A549 (cell line): ENCODE results near the gene FRG2C.
"Not testable (repeated sequence)": the region's sequence is repeated elsewhere in the genome, so short reads cannot be mapped to it uniquely, and the experiment has no call there.

Experiments
- BHLHE40 ChIP-seq: IDR thresholded peaks from 2 replicates; pipeline ENCODE4 v1.6.1; 2012; ENCODE audit warnings: low read depth, low read length, inconsistent platforms
- CTCF ChIP-seq: fragments of >200 bp; sonication (Bioruptor Twin); formaldehyde crosslinking; IDR thresholded peaks from 3 replicates; pipeline ENCODE4 v1.5.1; 2016
- E2F6 ChIP-seq: IDR thresholded peaks from 2 replicates; pipeline ENCODE4 v1.6.1; 2012; ENCODE audit warnings: low read depth, borderline replicate concordance
- ELK1 ChIP-seq: fragments of 150-350 bp; IDR thresholded peaks from 2 replicates; pipeline ENCODE4 v1.6.1; 2014; ENCODE audit warnings: low read depth, mild to moderate bottlenecking, low read length
- EP300 ChIP-seq, 2 experiments: fragments of >200 bp; sonication (Bioruptor Twin); formaldehyde crosslinking; IDR thresholded peaks; 2 replicates in 1 of 2; 3 replicates in 1 of 2; pipeline ENCODE4 v1.6.1; 2016 to 2017
- FOSL2 ChIP-seq, 2 experiments: fragments of 450-650 bp in 1 of 2; fragments of >200 bp in 1 of 2; sonication (Bioruptor Twin) in 1 of 2; formaldehyde crosslinking; IDR thresholded peaks; 2 replicates each; pipeline versions ENCODE4 v1.5.0 to v1.6.1; 2016 to 2020; ENCODE audit warnings: mild to moderate bottlenecking in 1 of 2, moderate library complexity in 1 of 2
- KDM1A ChIP-seq: fragments of 200-600 bp; sonication (generic); IDR thresholded peaks from 2 replicates; pipeline ENCODE4 v1.6.1; 2016; ENCODE audit warnings: low read depth, mild to moderate bottlenecking
- KDM5A ChIP-seq: fragments of 200-600 bp; sonication (generic); IDR thresholded peaks from 2 replicates; pipeline ENCODE4 v1.6.1; 2016; ENCODE audit warnings: antibody characterized with exemption, mild to moderate bottlenecking
- MYC ChIP-seq: IDR thresholded peaks from 2 replicates; pipeline ENCODE4 v1.6.1; 2012; ENCODE audit warnings: mild to moderate bottlenecking, inconsistent platforms, low read length, improper control_type of control experiment, borderline replicate concordance
- POLR2A ChIP-seq: IDR thresholded peaks from 2 replicates; pipeline ENCODE4 v1.6.1; 2012; ENCODE audit warnings: mild to moderate bottlenecking, low read length
- REST ChIP-seq: fragments of 200-600 bp; sonication (generic); IDR thresholded peaks from 2 replicates; pipeline ENCODE4 v1.6.1; 2016; ENCODE audit warnings: antibody characterized with exemption, mild to moderate bottlenecking, moderate library complexity
- SMC3 ChIP-seq: fragments of >200 bp; sonication (Bioruptor Twin); formaldehyde crosslinking; IDR thresholded peaks from 3 replicates; pipeline ENCODE4 v1.6.1; 2018; ENCODE audit warnings: inconsistent platforms
- SREBF2 ChIP-seq: fragments of 450-650 bp; IDR thresholded peaks from 2 replicates; pipeline ENCODE4 v1.6.1; 2014; ENCODE audit warnings: mild to moderate bottlenecking, moderate library complexity
- USF2 ChIP-seq: fragments of 450-650 bp; IDR thresholded peaks from 2 replicates; pipeline ENCODE4 v1.6.1; 2014; ENCODE audit warnings: antibody characterized with exemption

GRCh38 chr3:75618666-75619305 is 45.3 kb upstream of the FRG2C start:
- TF ChIP-seq USF2; SMC3; ELK1; CTCF; SREBF2; KDM1A; MYC; POLR2A; KDM5A; BHLHE40; E2F6; REST; FOSL2 (IDR thresholded peaks at IDR 0.05); FOSL2 (CRISPR knock-in tag; IDR thresholded peaks at IDR 0.05); EP300 (IDR thresholded peaks at IDR 0.05): not testable (repeated sequence)
